Measurements from ENCODE around the gene KIAA0232.
A peak's percentile ranks its signal among the peaks of the same experiment; 100 is the strongest.
"Not testable (repeated sequence)": the region's sequence is repeated elsewhere in the genome, so short reads cannot be mapped to it uniquely, and the experiment has no call there.

The KIAA0232 gene

GRCh38 chr4:6750286-6751221, 32.0 kb upstream of the KIAA0232 start:
- H3K9me3 Mint-ChIP-seq = no peaks in the 10 kb centered on the region
- intact Hi-C loops (cut with micrococcal nuclease) = no loop called here
- H3K27me3 Mint-ChIP-seq = peaks cover 9% of the 10 kb centered on the region
- peak overlapping the region; percentile 72 for H3K27ac Mint-ChIP-seq
- no peak overlapping the region for H3K4me3 Mint-ChIP-seq
- no peaks in the 10 kb centered on the region for H3K36me3 Mint-ChIP-seq (ENCODE audit: low read depth)
- peaks cover 47% of the 10 kb centered on the region for H3K4me1 Mint-ChIP-seq (ENCODE audit: low read depth)

GRCh38 chr4:6751611-6752485, 30.7 kb upstream of the KIAA0232 start:
- no peak overlapping the region for H3K4me3 Mint-ChIP-seq
- intact Hi-C loops (cut with micrococcal nuclease) = no loop called here
- no peaks in the 10 kb centered on the region for H3K9me3 Mint-ChIP-seq
- H3K4me1 Mint-ChIP-seq (ENCODE audit: low read depth) = peaks cover 45% of the 10 kb centered on the region
- peaks cover 4% of the 10 kb centered on the region for H3K27me3 Mint-ChIP-seq
- no peaks in the 10 kb centered on the region for H3K36me3 Mint-ChIP-seq (ENCODE audit: low read depth)
- peak overlapping the region; percentile 87 for H3K27ac Mint-ChIP-seq

DNA sequence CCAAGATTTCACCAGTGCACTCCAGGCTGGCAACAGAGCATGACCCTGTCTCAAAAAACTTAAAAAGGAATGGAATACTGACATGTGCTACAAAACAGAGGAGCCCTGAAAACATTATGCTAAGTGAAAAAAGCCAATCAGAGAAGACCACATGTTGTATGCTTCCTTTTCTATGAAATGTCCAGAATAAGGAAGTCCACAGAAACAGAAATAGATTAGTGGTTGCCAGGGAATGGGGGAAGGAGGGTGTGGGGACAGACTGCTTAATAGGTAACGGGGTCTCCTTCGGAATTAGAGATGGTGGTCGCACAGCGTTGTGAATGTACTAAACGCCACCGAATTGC, 30.1 kb upstream of the KIAA0232 start:
- Mint-ChIP-seq H3K4me3 (peak overlapping the region; percentile 20), H3K27ac (peak overlapping the region; percentile 87), H3K4me1 (ENCODE audit: low read depth) (peaks cover 39% of the 10 kb centered on the region), H3K36me3 (ENCODE audit: low read depth) (no peaks in the 10 kb centered on the region), H3K9me3 (no peaks in the 10 kb centered on the region), H3K27me3 (peaks cover under 1% of the 10 kb centered on the region)
- intact Hi-C loops (cut with micrococcal nuclease) = no loop called here

DNA sequence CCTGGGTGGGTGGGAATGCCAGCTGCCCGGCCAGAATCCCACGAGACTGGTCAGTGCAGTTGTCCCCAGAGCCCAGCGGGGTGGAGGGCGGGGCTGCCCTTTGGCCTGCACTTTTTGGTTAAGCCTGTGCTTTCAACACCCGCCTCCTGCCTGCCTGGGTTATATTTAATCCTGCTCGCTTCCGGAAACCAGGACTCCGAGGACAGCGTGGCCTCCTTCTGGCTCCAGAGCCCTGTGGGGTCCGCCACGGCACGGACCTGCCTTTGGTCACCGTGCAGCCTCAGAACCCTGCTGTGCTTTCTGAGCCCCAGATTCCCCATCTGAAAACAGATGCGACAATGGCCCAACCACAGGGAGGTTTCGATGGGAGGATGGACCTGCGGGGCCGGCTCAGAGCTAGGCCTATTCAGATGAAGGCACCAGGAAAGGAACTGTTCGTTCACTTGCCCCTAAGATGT, 29.4 kb upstream of the KIAA0232 start:
- H3K4me3 Mint-ChIP-seq = no peak overlapping the region
- H3K36me3 Mint-ChIP-seq (ENCODE audit: low read depth) = no peaks in the 10 kb centered on the region
- intact Hi-C loops (cut with micrococcal nuclease) = no loop called here
- H3K27me3 Mint-ChIP-seq = no peaks in the 10 kb centered on the region
- peak overlapping the region; percentile 87 for H3K27ac Mint-ChIP-seq
- peaks cover 36% of the 10 kb centered on the region for H3K4me1 Mint-ChIP-seq (ENCODE audit: low read depth)
- no peaks in the 10 kb centered on the region for H3K9me3 Mint-ChIP-seq

DNA sequence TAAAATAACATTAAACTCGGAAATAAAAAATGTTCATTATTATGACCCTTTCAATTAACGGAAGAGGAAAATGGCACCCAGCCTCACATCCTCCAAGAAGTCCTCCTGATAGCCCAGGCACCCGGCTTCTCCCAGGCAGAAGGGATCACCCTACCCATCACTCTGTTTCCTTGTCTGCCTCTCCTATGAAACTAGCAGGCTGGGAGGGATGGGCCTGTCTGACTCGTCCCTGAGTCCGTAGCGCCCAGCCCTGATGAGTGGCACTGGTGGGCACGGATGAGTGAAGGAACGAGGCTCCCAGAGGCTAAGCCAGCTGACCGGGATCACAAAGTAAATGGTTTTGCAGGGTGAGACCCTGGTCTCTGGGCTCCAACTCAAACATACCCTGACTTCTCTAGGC, 28.6 kb upstream of the KIAA0232 start:
- intact Hi-C loops (cut with micrococcal nuclease) = no loop called here
- no peaks in the 10 kb centered on the region for H3K36me3 Mint-ChIP-seq (ENCODE audit: low read depth)
- H3K9me3 Mint-ChIP-seq = no peaks in the 10 kb centered on the region
- no peak overlapping the region for H3K4me3 Mint-ChIP-seq
- H3K4me1 Mint-ChIP-seq (ENCODE audit: low read depth) = peaks cover 36% of the 10 kb centered on the region
- H3K27ac Mint-ChIP-seq = no peak overlapping the region
- H3K27me3 Mint-ChIP-seq = peaks cover 1% of the 10 kb centered on the region

DNA sequence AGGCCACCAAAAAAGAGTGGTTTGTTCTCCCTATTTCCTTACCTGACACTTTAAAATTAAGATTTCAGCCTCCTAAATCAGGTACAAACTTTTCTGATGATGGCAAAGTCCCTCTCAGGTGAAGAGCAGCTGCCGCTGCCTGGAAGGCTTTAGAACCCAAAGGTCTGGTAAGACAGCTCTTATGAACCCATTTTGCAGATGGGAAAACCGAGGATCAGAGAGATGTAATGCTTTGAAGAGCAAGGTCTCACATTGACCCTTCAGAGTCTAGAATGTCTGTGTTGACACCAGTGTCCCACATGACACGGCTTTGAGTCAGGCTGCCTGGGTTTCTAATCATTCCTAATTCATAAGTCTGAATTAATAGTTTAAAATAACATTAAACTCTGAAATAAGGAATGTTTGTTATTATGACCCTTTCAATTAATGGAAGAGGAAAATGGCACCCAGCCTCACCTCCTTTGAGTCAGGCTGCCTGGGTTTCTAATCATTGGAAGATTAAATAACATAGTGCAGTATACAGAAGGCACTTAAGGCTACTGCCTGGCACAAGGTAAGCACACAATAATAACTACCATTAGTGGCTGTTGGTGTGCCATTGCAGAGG, 27.9 kb upstream of the KIAA0232 start:
- Mint-ChIP-seq H3K4me3 (no peak overlapping the region), H3K27me3 (peaks cover 2% of the 10 kb centered on the region), H3K36me3 (ENCODE audit: low read depth) (no peaks in the 10 kb centered on the region), H3K4me1 (ENCODE audit: low read depth) (peaks cover 29% of the 10 kb centered on the region), H3K9me3 (no peaks in the 10 kb centered on the region), H3K27ac (no peak overlapping the region)
- intact Hi-C loops (cut with micrococcal nuclease) = no loop called here

DNA sequence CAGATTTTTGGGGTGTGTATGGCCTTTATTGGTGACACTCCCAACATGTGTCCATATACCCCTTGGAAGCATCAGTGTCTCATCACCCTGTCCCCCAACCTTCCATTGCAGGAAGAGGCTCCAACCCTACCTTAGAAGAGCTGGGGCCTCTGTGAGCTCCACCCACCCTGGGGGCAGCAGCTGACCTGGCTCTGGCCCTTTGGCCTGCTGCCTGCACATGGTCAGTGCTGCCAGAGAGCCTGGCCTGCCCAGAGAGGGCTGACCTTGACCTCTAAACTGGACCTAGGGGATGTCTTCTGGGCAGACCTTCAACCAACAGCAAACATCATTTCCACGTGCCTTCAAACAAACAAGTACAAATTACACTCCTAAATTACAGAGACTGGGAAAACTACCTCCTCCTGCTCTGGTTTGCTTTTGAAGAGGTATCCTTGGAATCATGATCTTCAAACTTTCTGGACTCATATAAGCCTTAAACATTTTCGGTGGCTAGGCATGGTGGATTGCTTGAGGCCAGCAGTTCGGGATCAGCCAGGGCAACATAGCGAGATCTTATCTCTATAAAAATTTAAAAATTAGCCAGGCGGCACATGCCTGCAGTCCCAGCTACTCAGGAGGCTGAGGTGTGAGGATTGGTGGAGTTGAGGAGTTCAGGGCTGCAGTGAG, 27.3 kb upstream of the KIAA0232 start:
- Mint-ChIP-seq H3K9me3 (no peaks in the 10 kb centered on the region), H3K4me1 (ENCODE audit: low read depth) (peaks cover 23% of the 10 kb centered on the region), H3K27me3 (peaks cover 2% of the 10 kb centered on the region), H3K27ac (no peak overlapping the region), H3K4me3 (no peak overlapping the region), H3K36me3 (ENCODE audit: low read depth) (no peaks in the 10 kb centered on the region)
- intact Hi-C loops (cut with micrococcal nuclease) = no loop called here

DNA sequence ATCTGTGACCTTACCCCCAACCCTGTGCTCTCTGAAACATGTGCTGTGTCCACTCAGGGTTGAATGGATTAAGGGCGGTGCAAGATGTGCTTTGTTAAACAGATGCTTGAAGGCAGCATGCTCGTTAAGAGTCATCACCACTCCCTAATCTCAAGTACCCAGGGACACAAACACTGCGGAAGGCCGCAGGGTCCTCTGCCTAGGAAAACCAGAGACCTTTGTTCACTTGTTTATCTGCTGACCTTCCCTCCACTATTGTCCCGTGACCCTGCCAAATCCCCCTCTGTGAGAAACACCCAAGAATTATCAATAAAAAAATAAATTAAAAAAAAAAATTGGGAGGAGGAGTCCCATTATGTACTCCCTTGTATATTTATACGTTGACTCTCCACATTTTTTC, 26.2 kb upstream of the KIAA0232 start:
- intact Hi-C loops (cut with micrococcal nuclease); H3K36me3 Mint-ChIP-seq (ENCODE audit: low read depth); H3K27me3 Mint-ChIP-seq; H3K27ac Mint-ChIP-seq; H3K4me3 Mint-ChIP-seq; H3K9me3 Mint-ChIP-seq: not testable (repeated sequence)
- peaks cover 21% of the 10 kb centered on the region for H3K4me1 Mint-ChIP-seq (ENCODE audit: low read depth)

GRCh38 chr4:6758728-6759127, 23.8 kb upstream of the KIAA0232 start:
- H3K4me3 Mint-ChIP-seq = no peak overlapping the region
- H3K36me3 Mint-ChIP-seq (ENCODE audit: low read depth) = no peaks in the 10 kb centered on the region
- H3K4me1 Mint-ChIP-seq (ENCODE audit: low read depth) = no peaks in the 10 kb centered on the region
- intact Hi-C loops (cut with micrococcal nuclease) = no loop called here
- H3K27me3 Mint-ChIP-seq = peaks cover 24% of the 10 kb centered on the region
- no peaks in the 10 kb centered on the region for H3K9me3 Mint-ChIP-seq
- H3K27ac Mint-ChIP-seq = no peak overlapping the region

DNA sequence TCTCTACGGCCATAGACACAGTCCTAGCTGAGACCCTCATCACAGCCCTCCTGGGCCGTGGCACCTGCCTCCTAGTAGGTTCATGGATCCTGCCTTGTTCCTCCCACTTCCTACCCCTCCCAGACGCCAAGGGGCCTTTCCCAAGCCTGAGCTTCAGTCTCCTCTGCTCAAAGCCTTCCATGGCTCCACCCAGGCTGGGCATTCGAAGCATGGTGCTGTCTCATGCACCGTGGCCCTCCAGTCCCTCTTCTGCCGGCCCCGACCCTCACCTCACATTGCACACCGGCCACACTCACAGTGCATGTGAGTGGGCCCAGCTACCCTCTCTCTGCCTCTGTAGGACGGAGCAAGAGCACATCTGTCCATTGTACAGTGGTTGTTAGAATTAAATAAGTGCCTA, 21.7 kb upstream of the KIAA0232 start:
- peaks cover 32% of the 10 kb centered on the region for H3K27me3 Mint-ChIP-seq
- no peak overlapping the region for H3K27ac Mint-ChIP-seq
- H3K4me3 Mint-ChIP-seq = no peak overlapping the region
- no peaks in the 10 kb centered on the region for H3K36me3 Mint-ChIP-seq (ENCODE audit: low read depth)
- H3K4me1 Mint-ChIP-seq (ENCODE audit: low read depth) = no peaks in the 10 kb centered on the region
- H3K9me3 Mint-ChIP-seq = no peaks in the 10 kb centered on the region
- intact Hi-C loops (cut with micrococcal nuclease) = loop anchor here (1.0 kb wide), 1 partner anchor 37 kb away; no protein-coding TSS in a partner anchor

DNA sequence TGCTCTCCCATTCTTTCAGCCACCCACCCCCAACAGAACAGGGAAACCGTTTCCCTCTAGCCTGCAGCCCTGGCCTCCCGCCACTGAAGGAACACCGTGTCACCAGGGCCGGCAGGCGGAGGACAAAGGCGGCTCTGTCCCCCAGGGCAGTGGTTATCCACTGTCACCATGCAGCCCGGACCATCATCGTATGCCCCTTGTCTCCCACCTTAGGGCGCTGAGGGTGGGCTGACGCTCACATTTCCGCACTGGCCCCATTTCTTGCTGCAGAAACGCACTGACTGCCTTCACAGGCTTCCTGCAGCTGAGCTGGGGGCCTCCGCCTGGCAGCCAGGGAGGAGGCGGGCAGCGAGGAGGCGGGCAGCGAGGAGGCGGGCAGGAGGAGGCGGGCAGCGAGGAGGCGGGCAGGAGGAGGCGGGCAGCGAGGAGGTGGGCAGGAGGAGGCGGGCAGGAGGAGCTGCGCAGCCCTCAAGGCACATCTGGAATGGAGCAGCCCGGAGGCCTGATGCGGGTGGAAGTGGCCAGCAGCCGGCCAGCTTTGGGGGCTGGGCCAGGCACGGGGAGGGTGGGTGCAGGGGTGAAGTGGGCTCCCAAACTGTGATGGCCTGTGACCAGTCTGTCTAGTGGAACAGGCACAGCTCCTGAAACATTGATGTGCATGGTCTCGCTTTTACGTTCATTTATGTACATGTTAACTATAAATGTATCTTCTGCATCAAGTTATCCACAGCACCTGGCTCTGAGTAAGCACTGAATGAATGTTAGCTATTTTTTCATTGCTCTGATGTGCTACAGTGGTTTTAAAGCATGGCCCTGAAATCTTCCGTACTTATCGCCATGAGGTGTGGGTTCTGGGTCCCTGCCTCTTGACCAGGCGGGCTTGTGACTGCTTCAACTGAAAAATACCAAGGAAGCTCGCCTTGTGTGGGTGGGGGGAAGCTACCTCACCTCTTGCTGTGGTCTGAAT, 20.6 kb upstream of the KIAA0232 start:
- intact Hi-C loops (cut with micrococcal nuclease) = no loop called here
- Mint-ChIP-seq H3K27ac (no peak overlapping the region), H3K4me3 (no peak overlapping the region)

DNA sequence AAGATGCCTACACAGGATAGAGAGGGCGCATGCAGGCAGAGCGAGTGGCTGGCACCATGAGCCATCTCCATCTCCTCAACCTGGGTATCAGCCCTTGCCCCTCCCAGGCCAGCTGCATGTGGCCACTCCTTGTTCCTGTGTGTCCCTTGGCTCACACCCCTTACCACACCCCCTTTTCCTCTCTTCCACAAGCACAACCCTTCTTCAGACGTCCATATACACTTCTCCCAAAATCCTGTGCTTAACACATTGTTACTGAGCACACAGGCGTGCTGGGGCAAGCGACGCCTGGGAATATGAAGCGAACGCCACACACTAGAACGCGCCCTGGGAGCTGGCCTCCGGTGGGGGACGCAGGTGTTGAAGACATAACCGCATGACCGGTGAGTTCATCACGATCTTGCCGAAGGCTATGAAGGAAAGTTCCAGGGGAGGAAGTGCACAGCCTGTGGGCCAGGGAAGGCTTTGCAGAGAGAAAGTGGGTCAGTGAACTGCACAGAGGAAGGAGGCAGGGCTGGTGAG, 19.1 kb upstream of the KIAA0232 start:
- H3K27me3 Mint-ChIP-seq = peaks cover 38% of the 10 kb centered on the region
- H3K9me3 Mint-ChIP-seq = no peaks in the 10 kb centered on the region
- H3K4me3 Mint-ChIP-seq = no peak overlapping the region
- intact Hi-C loops (cut with micrococcal nuclease) = no loop called here
- H3K36me3 Mint-ChIP-seq (ENCODE audit: low read depth) = no peaks in the 10 kb centered on the region
- peaks cover 13% of the 10 kb centered on the region for H3K4me1 Mint-ChIP-seq (ENCODE audit: low read depth)
- H3K27ac Mint-ChIP-seq = peak overlapping the region; percentile 20

More for the DNA sequence above, 20.6 kb upstream of the KIAA0232 start:
- no peaks in the 10 kb centered on the region for H3K4me1 Mint-ChIP-seq (ENCODE audit: low read depth)
- no peaks in the 10 kb centered on the region for H3K36me3 Mint-ChIP-seq (ENCODE audit: low read depth)
- H3K27me3 Mint-ChIP-seq = peaks cover 38% of the 10 kb centered on the region
- no peaks in the 10 kb centered on the region for H3K9me3 Mint-ChIP-seq

All from dendritic cell treated with granulocyte-macrophage colony-stimulating factor and Interleukin-4, amounts not matched to agents 40 ng/mL and 50 ng/mL, for 4 days (primary cell).